GM23338 (cell line): ENCODE data around the gene MPPE1. TPM values are rescaled to one million over a fixed set of nuclear protein-coding genes. Genes with fewer than 3 reads are reported as not detected.

Experiments
- ATAC-seq: fragments of 200-7000 bp; cut with Tn5 transposase; 3 replicates; pipeline ENCODE4 v1.9.1; 2020
- DNase-seq: peaks from one replicate; pipeline ENCODE4 v3.0.0-alpha.2; 2015; ENCODE audit warnings: low spot score
- H2AFZ ChIP-seq: fragments of 200-600 bp; sonication (generic); 2 replicates; pipeline ENCODE4 v1.8.0; 2016; ENCODE audit warnings: antibody characterized with exemption, mild to moderate bottlenecking, moderate library complexity
- H3F3A ChIP-seq: fragments of 200-600 bp; sonication (generic); replicated peaks from 2 replicates; pipeline ENCODE4 v1.8.0; 2017; ENCODE audit warnings: antibody characterized with exemption, mixed run types, low read depth
- H3K27ac ChIP-seq: fragments of 200-600 bp; sonication (generic); 2 replicates; pipeline ENCODE4 v1.6.1; 2016; ENCODE audit warnings: low read depth
- H3K27me3 ChIP-seq: fragments of 200-600 bp; sonication (generic); 2 replicates; pipeline ENCODE4 v1.8.0; 2016; ENCODE audit warnings: mild to moderate bottlenecking, mixed run types, moderate library complexity; ENCODE audit not compliant: insufficient read depth
- H3K36me3 ChIP-seq: fragments of 200-600 bp; sonication (generic); 2 replicates; pipeline ENCODE4 v1.8.0; 2016; ENCODE audit warnings: mild to moderate bottlenecking; ENCODE audit not compliant: insufficient read depth
- H3K4me1 ChIP-seq: fragments of 200-600 bp; sonication (generic); 2 replicates; pipeline ENCODE4 v1.8.0; 2016; ENCODE audit warnings: mild to moderate bottlenecking, moderate library complexity; ENCODE audit not compliant: insufficient read depth
- H3K4me2 ChIP-seq: fragments of 200-600 bp; sonication (generic); 2 replicates; pipeline ENCODE4 v1.7.1; 2017; ENCODE audit warnings: mixed run types
- H3K4me3 ChIP-seq: fragments of 200-600 bp; sonication (generic); 2 replicates; pipeline ENCODE4 v1.6.1; 2016; ENCODE audit warnings: mixed run types
- H3K79me2 ChIP-seq: fragments of 200-600 bp; sonication (generic); replicated peaks from 2 replicates; pipeline ENCODE4 v1.8.0; 2017; ENCODE audit warnings: mild to moderate bottlenecking; ENCODE audit not compliant: insufficient read depth
- H3K9me2 ChIP-seq: fragments of 200-600 bp; sonication (generic); 2 replicates; pipeline ENCODE4 v1.8.0; 2017; ENCODE audit not compliant: insufficient read depth
- H4K20me1 ChIP-seq: fragments of 200-600 bp; sonication (generic); replicated peaks from 2 replicates; pipeline ENCODE4 v1.8.0; 2017; ENCODE audit warnings: mild to moderate bottlenecking; ENCODE audit not compliant: insufficient read depth
- H3K27ac Mint-ChIP-seq: 2 replicates; pipeline ENCODE4 v1.8.0; 2020; ENCODE audit warnings: inconsistent platforms, mild to moderate bottlenecking, moderate library complexity, mixed read lengths
- H3K27me3 Mint-ChIP-seq: 3 replicates; pipeline ENCODE4 v1.8.0; 2022; ENCODE audit warnings: low read depth, mild to moderate bottlenecking, moderate library complexity, mixed read lengths, inconsistent platforms; ENCODE audit not compliant: insufficient read depth, poor library complexity
- H3K36me3 Mint-ChIP-seq: 3 replicates; pipeline ENCODE4 v1.8.0; 2021; ENCODE audit warnings: low read depth, mild to moderate bottlenecking, inconsistent platforms, moderate library complexity, mixed read lengths
- H3K4me1 Mint-ChIP-seq: 3 replicates; pipeline ENCODE4 v1.8.0; 2020; ENCODE audit warnings: mild to moderate bottlenecking, inconsistent platforms, mixed read lengths
- H3K4me3 Mint-ChIP-seq: 3 replicates; pipeline ENCODE4 v1.8.0; 2021; ENCODE audit warnings: moderate library complexity, mild to moderate bottlenecking, inconsistent platforms, mixed read lengths
- H3K9me3 Mint-ChIP-seq: 3 replicates; pipeline ENCODE4 v1.8.0; 2020; ENCODE audit warnings: moderate library complexity, mild to moderate bottlenecking, inconsistent platforms, mixed read lengths
- CREB1 ChIP-seq: fragments of 250-450 bp; sonication (Bioruptor Pico); IDR thresholded peaks from 2 replicates; pipeline ENCODE4 v1.5.0; 2020; ENCODE audit warnings: low read depth, mild to moderate bottlenecking, moderate library complexity
- CTCF ChIP-seq, 2 experiments: fragments of 200-600 bp in 1 of 2; sonication (generic) in 1 of 2; conservative IDR thresholded peaks; 2 replicates each; pipeline versions ENCODE4 v1.5.1 to v1.6.1; 2016 to 2017; ENCODE audit warnings: antibody characterized with exemption in 2 of 2, low read depth in 2 of 2, mild to moderate bottlenecking in 2 of 2, moderate library complexity in 1 of 2
- EZH2phosphoT487 ChIP-seq: fragments of 200-600 bp; sonication (generic); IDR thresholded peaks from one replicate; pipeline ENCODE4 v1.8.1; 2018; ENCODE audit warnings: antibody characterized with exemption; ENCODE audit not compliant: unreplicated experiment
- JUNB ChIP-seq: IDR thresholded peaks from one replicate; pipeline ENCODE4 v1.6.1; 2016; ENCODE audit warnings: antibody characterized with exemption; ENCODE audit not compliant: unreplicated experiment
- NANOG ChIP-seq: IDR thresholded peaks from 2 replicates; pipeline ENCODE4 v1.6.1; 2016; ENCODE audit warnings: antibody characterized with exemption, borderline replicate concordance
- POLR2AphosphoS5 ChIP-seq: IDR thresholded peaks from 2 replicates; pipeline ENCODE4 v1.6.1; 2016; ENCODE audit warnings: antibody characterized with exemption, low read depth
- REST ChIP-seq: IDR thresholded peaks from one replicate; pipeline ENCODE4 v1.6.1; 2018; ENCODE audit warnings: antibody characterized with exemption; ENCODE audit not compliant: unreplicated experiment
- STAT1 ChIP-seq: IDR thresholded peaks from one replicate; pipeline ENCODE4 v1.6.1; 2016; ENCODE audit warnings: antibody characterized with exemption; ENCODE audit not compliant: unreplicated experiment
- ZNF114 ChIP-seq: fragments of 250-450 bp; sonication (Bioruptor Pico); IDR thresholded peaks from 2 replicates; pipeline ENCODE4 v1.5.0; 2020; ENCODE audit warnings: mild to moderate bottlenecking, moderate library complexity
- ZNF331 ChIP-seq: fragments of 250-450 bp; sonication (Bioruptor Pico); IDR thresholded peaks from 2 replicates; pipeline ENCODE4 v1.5.0; 2020; ENCODE audit warnings: low read depth, mild to moderate bottlenecking, moderate library complexity
- ZNF462 ChIP-seq: fragments of 250-450 bp; sonication (Bioruptor Pico); IDR thresholded peaks from 2 replicates; pipeline ENCODE4 v1.5.0; 2020; ENCODE audit warnings: mild to moderate bottlenecking, moderate library complexity
- polyA plus RNA-seq: library from polyadenylated mRNA; unstranded; fragments of >200 nt; fragmentation: Nextera tagmentation; extraction: Ambion mirVana; gene quantifications from 2 replicates; pipeline ENCODE4 v1.2.1, GENCODE V29; 2016
- total RNA-seq: library from RNA; depleted of rRNA; stranded (reverse); fragments of >200 nt; shearing (Covaris generic); gene quantifications from 2 replicates; pipeline ENCODE4 v1.2.3, GENCODE V29; 2014

The MPPE1 gene
- total and polyA plus RNA-seq, 2 experiments from 2014 or later = 18.8 to 24.6 TPM

GRCh38 chr18:11946756-11947155 is 38.6 kb upstream of the MPPE1 start:
- Histone ChIP-seq H3K27ac (no peak overlapping the region), H3K79me2 (no peaks in the 10 kb centered on the region), H2AFZ (peak overlapping the region; percentile 70; the same call in 1 of the 2 replicates), H3F3A (no peaks in the 10 kb centered on the region), H3K4me1 (peaks cover 29% of the 10 kb centered on the region), H3K4me3 (peak overlapping the region; percentile 83), H4K20me1 (no peaks in the 10 kb centered on the region), H3K27me3 (no peaks in the 10 kb centered on the region), H3K36me3 (no peaks in the 10 kb centered on the region), H3K4me2 (peak overlapping the region; percentile 94), H3K9me2 (no peaks in the 10 kb centered on the region)
- Mint-ChIP-seq H3K4me3 (peak overlapping the region; percentile 22), H3K36me3 (peaks cover 4% of the 10 kb centered on the region; the same call in 1 of the 3 replicates), H3K4me1 (peaks cover 26% of the 10 kb centered on the region), H3K27me3 (peaks cover 7% of the 10 kb centered on the region), H3K27ac (no peak overlapping the region), H3K9me3 (peaks cover 3% of the 10 kb centered on the region; the same call in 2 of the 3 replicates)
- DNase-seq (peak; percentile 22), ATAC-seq (peak; percentile 14)
- no peak for TF ChIP-seq CTCF (conservative IDR thresholded peaks at IDR 0.05; ENCODE audit: low read depth in 2 of 2)
- TF ChIP-seq JUNB = no peak
- no peak for TF ChIP-seq ZNF331 (CRISPR knock-in tag)
- TF ChIP-seq REST = no peak
- TF ChIP-seq ZNF114 (CRISPR knock-in tag) = no peak
- TF ChIP-seq EZH2phosphoT487 = no peak
- TF ChIP-seq ZNF462 (CRISPR knock-in tag) = no peak
- TF ChIP-seq NANOG = no peak
- TF ChIP-seq POLR2AphosphoS5 = no peak
- TF ChIP-seq CREB1 (CRISPR knock-in tag) = no peak
- no peak for TF ChIP-seq STAT1
